DOHH2 (cell line): ENCODE measurements around the gene PARVB.

Experiments
- CTCF ChIP-seq: fragments of 200-600 bp; sonication (generic); IDR thresholded peaks from one replicate; pipeline ENCODE4 v1.5.1; 2014; ENCODE audit warnings: antibody characterized with exemption, mild to moderate bottlenecking, low read depth, low read length; ENCODE audit not compliant: poor library complexity, severe bottlenecking
- EZH2phosphoT487 ChIP-seq: fragments of 200-600 bp; sonication (generic); IDR thresholded peaks from 2 replicates; pipeline ENCODE4 v1.6.1; 2017; ENCODE audit warnings: borderline replicate concordance, mild to moderate bottlenecking, antibody characterized with exemption, low read length, moderate library complexity, mixed read lengths

DNA sequence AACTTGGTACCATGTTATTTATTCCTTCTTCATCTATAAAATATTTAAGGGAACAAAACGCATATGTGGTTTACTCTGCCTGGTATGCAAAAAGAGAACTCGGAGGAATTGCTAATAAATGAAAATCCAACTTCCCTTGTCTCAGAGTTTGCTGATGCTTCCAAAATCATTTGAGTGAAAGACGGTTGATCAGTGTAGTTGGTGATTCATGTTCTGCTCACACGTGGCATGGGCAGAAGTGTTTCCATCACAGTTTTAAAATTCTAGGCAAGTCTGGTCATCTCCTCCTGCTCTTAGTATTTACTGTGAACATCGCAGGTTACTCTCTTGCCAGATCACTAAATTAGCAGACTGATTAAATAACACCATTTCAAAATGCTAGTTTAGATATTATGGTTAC, 11.9 kb upstream of the PARVB start:
- TF ChIP-seq CTCF (no peak), EZH2phosphoT487 (no peak)
